DMS53 treated with DMSO at 0.1 percent for 48 hours (cell line): Measurements from ENCODE around the gene GNA14.

ENCODE experiments used
- DNase-seq: peaks from one replicate; lab custom pipeline; 2025; ENCODE audit not compliant: unreplicated experiment; lab: John Stamatoyannopoulos, UW

The GNA14 gene

GRCh38 chr9:77543131-77543822 is 104.8 kb downstream of the GNA14 start:
- no peak for DNase-seq

- no peak for DNase-seq
Measured at GRCh38 chr9:77541600-77541999, 106.5 kb downstream of the GNA14 start.

GRCh38 chr9:77541055-77541454 is 107.1 kb downstream of the GNA14 start:
- DNase-seq: no peak

GRCh38 chr9:77534376-77535057 is 113.6 kb downstream of the GNA14 start:
- no peak for DNase-seq

GRCh38 chr9:77533671-77534070 is 114.5 kb downstream of the GNA14 start:
- DNase-seq: no peak

- no peak for DNase-seq
Measured at GRCh38 chr9:77532607-77533006, 115.5 kb downstream of the GNA14 start.

- no peak for DNase-seq
Measured at GRCh38 chr9:77531400-77531799, 116.7 kb downstream of the GNA14 start.

- DNase-seq: no peak
Measured at GRCh38 chr9:77523891-77524290, 124.2 kb downstream of the GNA14 start.

- DNase-seq: no peak
Measured at GRCh38 chr9:77521091-77521490, 127.0 kb downstream of the GNA14 start.

- no peak for DNase-seq
Measured at GRCh38 chr9:77518688-77519087, 129.4 kb downstream of the GNA14 start.

- no peak for DNase-seq
Measured at GRCh38 chr9:77516781-77517180, 131.3 kb downstream of the GNA14 start.

GRCh38 chr9:77514886-77515711 is 133.0 kb downstream of the GNA14 start:
- no peak for DNase-seq

GRCh38 chr9:77513457-77513856 is 134.7 kb downstream of the GNA14 start:
- DNase-seq: no peak

GRCh38 chr9:77512876-77513275 is 135.2 kb downstream of the GNA14 start:
- DNase-seq: peak; percentile 51

- no peak for DNase-seq
Measured at GRCh38 chr9:77511525-77511924, 136.6 kb downstream of the GNA14 start.

- DNase-seq: no peak
Measured at GRCh38 chr9:77510666-77511065, 137.5 kb downstream of the GNA14 start.

- DNase-seq: no peak
Measured at GRCh38 chr9:77508396-77508795, 139.7 kb downstream of the GNA14 start.

- no peak for DNase-seq
Measured at GRCh38 chr9:77507212-77507961, 140.7 kb downstream of the GNA14 start.

- no peak for DNase-seq
Measured at GRCh38 chr9:77505232-77505631, 142.9 kb downstream of the GNA14 start.

GRCh38 chr9:77502568-77502967 is 145.6 kb downstream of the GNA14 start:
- DNase-seq: no peak

- DNase-seq: no peak
Measured at GRCh38 chr9:77498891-77499290, 149.2 kb downstream of the GNA14 start.
